IPS-18a (cell line): Measurements from ENCODE around the gene GTF2H1.

Source experiments
- H3K27ac ChIP-seq: one replicate; pipeline ENCODE4 v1.5.1; 2013; ENCODE audit warnings: low read length
- H3K27me3 ChIP-seq: one replicate; pipeline ENCODE4 v1.6.1; 2013; ENCODE audit warnings: mild to moderate bottlenecking, low read length; ENCODE audit not compliant: control insufficient read depth, insufficient read depth
- H3K36me3 ChIP-seq: one replicate; pipeline ENCODE4 v1.6.1; 2013; ENCODE audit warnings: low read depth, low read length; ENCODE audit not compliant: control insufficient read depth
- H3K4me1 ChIP-seq: one replicate; pipeline ENCODE4 v1.6.1; 2013; ENCODE audit warnings: low read depth, low read length; ENCODE audit not compliant: control insufficient read depth
- H3K4me3 ChIP-seq: one replicate; pipeline ENCODE4 v1.5.1; 2013; ENCODE audit warnings: low read length
- H3K9ac ChIP-seq: one replicate; pipeline ENCODE4 v1.6.1; 2013; ENCODE audit warnings: mild to moderate bottlenecking, low read length, moderate library complexity
- H3K9me3 ChIP-seq: one replicate; pipeline ENCODE4 v1.6.1; 2013; ENCODE audit warnings: low read depth, low read length; ENCODE audit not compliant: control insufficient read depth

Gene GTF2H1

GRCh38 chr11:18361154-18361553, 38.8 kb downstream of the GTF2H1 start:
- peaks cover 56% of the 10 kb centered on the region for H3K36me3 ChIP-seq
- no peak overlapping the region for H3K27ac ChIP-seq
- no peak overlapping the region for H3K9ac ChIP-seq
- no peaks in the 10 kb centered on the region for H3K27me3 ChIP-seq
- no peak overlapping the region for H3K4me3 ChIP-seq
- H3K4me1 ChIP-seq = no peaks in the 10 kb centered on the region
- H3K9me3 ChIP-seq = no peaks in the 10 kb centered on the region

- Histone ChIP-seq H3K27me3 (no peaks in the 10 kb centered on the region), H3K9ac (no peak overlapping the region), H3K36me3 (peaks cover 48% of the 10 kb centered on the region), H3K4me1 (no peaks in the 10 kb centered on the region), H3K4me3 (no peak overlapping the region), H3K27ac (no peak overlapping the region), H3K9me3 (no peaks in the 10 kb centered on the region)
Measured at GRCh38 chr11:18364495-18365073, 42.2 kb downstream of the GTF2H1 start.

GRCh38 chr11:18365741-18366140, 43.4 kb downstream of the GTF2H1 start:
- Histone ChIP-seq H3K4me3 (no peak overlapping the region), H3K9me3 (no peaks in the 10 kb centered on the region), H3K27ac (no peak overlapping the region), H3K27me3 (no peaks in the 10 kb centered on the region), H3K36me3 (peaks cover 48% of the 10 kb centered on the region), H3K4me1 (no peaks in the 10 kb centered on the region), H3K9ac (no peak overlapping the region)

- Histone ChIP-seq H3K9ac (no peak overlapping the region), H3K9me3 (no peaks in the 10 kb centered on the region), H3K27ac (no peak overlapping the region), H3K4me1 (no peaks in the 10 kb centered on the region), H3K36me3 (peaks cover 45% of the 10 kb centered on the region), H3K27me3 (no peaks in the 10 kb centered on the region), H3K4me3 (no peak overlapping the region)
Measured at GRCh38 chr11:18366286-18366685, 43.9 kb downstream of the GTF2H1 start.

- no peak overlapping the region for H3K27ac ChIP-seq
- H3K36me3 ChIP-seq = peaks cover 36% of the 10 kb centered on the region
- no peaks in the 10 kb centered on the region for H3K9me3 ChIP-seq
- no peak overlapping the region for H3K9ac ChIP-seq
- no peak overlapping the region for H3K4me3 ChIP-seq
- H3K27me3 ChIP-seq = no peaks in the 10 kb centered on the region
- no peaks in the 10 kb centered on the region for H3K4me1 ChIP-seq
Measured at GRCh38 chr11:18367431-18367830, 45.1 kb downstream of the GTF2H1 start.

- H3K9me3 ChIP-seq = no peaks in the 10 kb centered on the region
- no peaks in the 10 kb centered on the region for H3K4me1 ChIP-seq
- peaks cover 35% of the 10 kb centered on the region for H3K36me3 ChIP-seq
- H3K27me3 ChIP-seq = no peaks in the 10 kb centered on the region
- no peak overlapping the region for H3K4me3 ChIP-seq
- H3K9ac ChIP-seq = no peak overlapping the region
- no peak overlapping the region for H3K27ac ChIP-seq
Measured at GRCh38 chr11:18368221-18368620, 45.9 kb downstream of the GTF2H1 start.

- Histone ChIP-seq H3K9ac (no peak overlapping the region), H3K4me1 (no peaks in the 10 kb centered on the region), H3K9me3 (no peaks in the 10 kb centered on the region), H3K36me3 (peaks cover 24% of the 10 kb centered on the region), H3K4me3 (no peak overlapping the region), H3K27me3 (no peaks in the 10 kb centered on the region), H3K27ac (no peak overlapping the region)
Measured at GRCh38 chr11:18369398-18369797, 47.0 kb downstream of the GTF2H1 start.

- H3K27ac ChIP-seq = no peak overlapping the region
- no peaks in the 10 kb centered on the region for H3K4me1 ChIP-seq
- H3K36me3 ChIP-seq = peaks cover 10% of the 10 kb centered on the region
- H3K4me3 ChIP-seq = no peak overlapping the region
- no peaks in the 10 kb centered on the region for H3K9me3 ChIP-seq
- no peaks in the 10 kb centered on the region for H3K27me3 ChIP-seq
- H3K9ac ChIP-seq = no peak overlapping the region
Measured at GRCh38 chr11:18371279-18371678, 48.9 kb downstream of the GTF2H1 start.

- Histone ChIP-seq H3K4me1 (no peaks in the 10 kb centered on the region), H3K9ac (no peak overlapping the region), H3K36me3 (peaks cover 4% of the 10 kb centered on the region), H3K4me3 (no peak overlapping the region), H3K27ac (no peak overlapping the region), H3K9me3 (no peaks in the 10 kb centered on the region), H3K27me3 (no peaks in the 10 kb centered on the region)
Measured at GRCh38 chr11:18372201-18372600, 49.8 kb downstream of the GTF2H1 start.

GRCh38 chr11:18374956-18375355, 52.6 kb downstream of the GTF2H1 start:
- H3K27me3 ChIP-seq = no peaks in the 10 kb centered on the region
- no peaks in the 10 kb centered on the region for H3K4me1 ChIP-seq
- no peak overlapping the region for H3K4me3 ChIP-seq
- no peaks in the 10 kb centered on the region for H3K9me3 ChIP-seq
- H3K9ac ChIP-seq = no peak overlapping the region
- no peak overlapping the region for H3K27ac ChIP-seq
- H3K36me3 ChIP-seq = no peaks in the 10 kb centered on the region

GRCh38 chr11:18375941-18376340, 53.6 kb downstream of the GTF2H1 start:
- no peak overlapping the region for H3K27ac ChIP-seq
- no peaks in the 10 kb centered on the region for H3K27me3 ChIP-seq
- no peaks in the 10 kb centered on the region for H3K36me3 ChIP-seq
- H3K9me3 ChIP-seq = no peaks in the 10 kb centered on the region
- H3K4me3 ChIP-seq = no peak overlapping the region
- H3K9ac ChIP-seq = no peak overlapping the region
- H3K4me1 ChIP-seq = no peaks in the 10 kb centered on the region

- H3K9me3 ChIP-seq = no peaks in the 10 kb centered on the region
- no peak overlapping the region for H3K27ac ChIP-seq
- no peaks in the 10 kb centered on the region for H3K4me1 ChIP-seq
- no peaks in the 10 kb centered on the region for H3K36me3 ChIP-seq
- H3K27me3 ChIP-seq = no peaks in the 10 kb centered on the region
- no peak overlapping the region for H3K4me3 ChIP-seq
- no peak overlapping the region for H3K9ac ChIP-seq
Measured at GRCh38 chr11:18379201-18379600, 56.8 kb downstream of the GTF2H1 start.
